Panc1 (cell line): ENCODE results near the gene MRPL44. TPM values are rescaled to one million over a fixed set of nuclear protein-coding genes. Genes with fewer than 3 reads are reported as not detected.

Experiments used
- ATAC-seq: fragments of 200-7000 bp; cut with Tn5 transposase; 2 replicates; pipeline ENCODE4 v1.9.1; 2020; ENCODE audit warnings: mild to moderate bottlenecking, moderate library complexity
- BruUV-seq: library from RNA; stranded (reverse); fragments of 400-500 nt; replicated peaks from 2 replicates; lab custom pipeline; 2021; lab: Mats Ljungman, UMichigan
- CTCF ChIA-PET: fragments of 300-600 bp; sonication (Branson Sonifier 250); formaldehyde crosslinking; loops from one replicate; lab custom pipeline; 2022; ENCODE audit warnings: antibody characterized with exemption; lab: Charles Lee
- POLR2A ChIA-PET: fragments of 300-600 bp; sonication (Branson Sonifier 250); formaldehyde crosslinking; loops from one replicate; lab custom pipeline; 2022; ENCODE audit warnings: antibody characterized with exemption; lab: Charles Lee
- DNase-seq: peaks from one replicate; pipeline ENCODE4 v3.0.0-alpha.2; 2010; ENCODE audit warnings: low read depth, low spot score
- H3K27ac ChIP-seq: 2 replicates; pipeline ENCODE4 v1.5.1; 2011; ENCODE audit warnings: mild to moderate bottlenecking, low read length, inconsistent platforms
- H3K27me3 ChIP-seq: fragments of 200-500 bp; sonication (Bioruptor generic); 2 replicates; pipeline ENCODE4 v1.6.0; 2014; ENCODE audit warnings: low read length, inconsistent platforms; ENCODE audit not compliant: control insufficient read depth, insufficient read depth
- H3K36me3 ChIP-seq: fragments of 200-500 bp; sonication (Bioruptor generic); 2 replicates; pipeline ENCODE4 v1.5.1; 2014; ENCODE audit warnings: inconsistent platforms, mild to moderate bottlenecking, low read length, moderate library complexity; ENCODE audit not compliant: control insufficient read depth, insufficient read depth
- H3K4me1 ChIP-seq: 2 replicates; pipeline ENCODE4 v1.5.1; 2011; ENCODE audit warnings: inconsistent platforms, mild to moderate bottlenecking, low read length, moderate library complexity; ENCODE audit not compliant: control insufficient read depth, insufficient read depth
- H3K4me3 ChIP-seq, 2 experiments: 2 replicates each; pipeline ENCODE4 v1.5.1; 2011 to 2012; ENCODE audit warnings: low read depth in 2 of 2, low read length in 2 of 2, mild to moderate bottlenecking in 2 of 2, inconsistent platforms in 1 of 2, moderate library complexity in 1 of 2
- H3K9me3 ChIP-seq: fragments of 200-500 bp; sonication (Bioruptor generic); 2 replicates; pipeline ENCODE4 v1.5.1; 2014; ENCODE audit warnings: low read depth, mild to moderate bottlenecking, inconsistent platforms, low read length, moderate library complexity; ENCODE audit not compliant: control insufficient read depth, insufficient read depth
- CTCF ChIP-seq: fragments of 450-650 bp; IDR thresholded peaks from 2 replicates; pipeline ENCODE4 v1.5.1; 2017; ENCODE audit warnings: mild to moderate bottlenecking
- POLR2AphosphoS5 ChIP-seq: IDR thresholded peaks from 2 replicates; pipeline ENCODE4 v1.6.1; 2012; ENCODE audit warnings: mild to moderate bottlenecking, low read depth, low read length, moderate library complexity
- SIN3A ChIP-seq: IDR thresholded peaks from 2 replicates; pipeline ENCODE4 v1.6.1; 2012; ENCODE audit warnings: low read depth, mild to moderate bottlenecking, low read length, moderate library complexity, borderline replicate concordance; ENCODE audit not compliant: insufficient read depth
- TCF7L2 ChIP-seq: IDR thresholded peaks from 2 replicates; pipeline ENCODE4 v1.6.1; 2011; ENCODE audit warnings: mild to moderate bottlenecking, low read depth, low read length, inconsistent platforms
- in situ Hi-C: cut with HindIII; loops from 2 replicates; pipeline ENCODE4 v1.10.0; 2016; ENCODE audit warnings: low sequenced_read_pairs, low pct_unique_long_range_greater_than_20kb
- intact Hi-C: fragments of 100-400 bp; cut with micrococcal nuclease; formaldehyde crosslinking; loops from one replicate; pipeline ENCODE4 v1.10.0; 2022; ENCODE audit not compliant: unreplicated experiment
- total RNA-seq: library from RNA; stranded (reverse); gene quantifications from one replicate; pipeline ENCODE4 v1.2.1, GENCODE V29; 2021; ENCODE audit not compliant: unreplicated experiment
- TF ChIP-seq, protein P1 (sequence below), 2 experiments: IDR thresholded peaks; 2 replicates each; pipeline ENCODE4 v1.6.1; 2011 to 2012; ENCODE audit warnings: low read depth in 2 of 2, control low read depth in 1 of 2, low read length in 1 of 2, mild to moderate bottlenecking in 1 of 2, moderate library complexity in 1 of 2; ENCODE audit not compliant: insufficient read depth in 1 of 2

Gene MRPL44
- total RNA-seq, 1 experiment from 2014 or later = 27.8 TPM

DNA sequence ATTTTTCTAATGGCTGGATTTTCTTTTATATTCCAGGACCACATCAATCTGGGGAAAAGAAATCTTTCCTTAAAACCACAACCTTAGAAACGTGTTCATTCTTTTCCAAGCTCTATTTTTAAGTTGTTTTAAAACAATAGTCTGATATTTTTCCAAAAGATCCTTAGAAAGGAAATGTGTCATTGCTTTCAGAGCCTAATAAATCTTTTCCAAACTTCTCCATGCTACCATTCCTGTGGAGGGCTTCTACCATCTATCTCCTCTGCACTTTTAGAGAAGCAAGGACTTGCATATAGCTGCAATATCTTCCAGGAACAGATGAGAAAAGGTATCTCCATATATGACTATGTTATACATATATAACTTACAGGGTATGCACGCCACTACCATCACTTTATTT is 33.3 kb upstream of the MRPL44 start:
- Histone ChIP-seq H3K27ac (no peak overlapping the region), H3K27me3 (no peaks in the 10 kb centered on the region), H3K36me3 (no peaks in the 10 kb centered on the region), H3K9me3 (peaks cover 5% of the 10 kb centered on the region; the same call in 1 of the 2 replicates), H3K4me3 (no peak overlapping the region), H3K4me1 (no peaks in the 10 kb centered on the region)
- ChIA-PET POLR2A (no interaction called here), CTCF (no interaction called here)
- ATAC-seq (no peak), DNase-seq (no peak)
- no TSS peak for BruUV-seq
- in situ Hi-C loops = no loop called here
- intact Hi-C loops = no loop called here
- TF ChIP-seq SIN3A = no peak
- no peak for TF ChIP-seq TCF7L2

GRCh38 chr2:223925106-223925505 is 32.2 kb upstream of the MRPL44 start:
- Histone ChIP-seq H3K36me3 (no peaks in the 10 kb centered on the region), H3K4me1 (no peaks in the 10 kb centered on the region), H3K9me3 (peaks cover 5% of the 10 kb centered on the region; the same call in 1 of the 2 replicates), H3K4me3 (no peak overlapping the region), H3K27me3 (no peaks in the 10 kb centered on the region), H3K27ac (no peak overlapping the region)
- in situ Hi-C loops = no loop called here
- ChIA-PET CTCF (no interaction called here), POLR2A (interaction anchor here (0.7 kb wide), 1 partner anchor 9 kb away, joined by 6 read pairs; no protein-coding TSS in a partner anchor)
- no TSS peak for BruUV-seq
- intact Hi-C loops = no loop called here
- no peak for DNase-seq
- no peak for TF ChIP-seq CTCF
- no peak for TF ChIP-seq SIN3A
- TF ChIP-seq TCF7L2 = no peak
- no peak for TF ChIP-seq POLR2AphosphoS5
- TF ChIP-seq, protein P1, sequence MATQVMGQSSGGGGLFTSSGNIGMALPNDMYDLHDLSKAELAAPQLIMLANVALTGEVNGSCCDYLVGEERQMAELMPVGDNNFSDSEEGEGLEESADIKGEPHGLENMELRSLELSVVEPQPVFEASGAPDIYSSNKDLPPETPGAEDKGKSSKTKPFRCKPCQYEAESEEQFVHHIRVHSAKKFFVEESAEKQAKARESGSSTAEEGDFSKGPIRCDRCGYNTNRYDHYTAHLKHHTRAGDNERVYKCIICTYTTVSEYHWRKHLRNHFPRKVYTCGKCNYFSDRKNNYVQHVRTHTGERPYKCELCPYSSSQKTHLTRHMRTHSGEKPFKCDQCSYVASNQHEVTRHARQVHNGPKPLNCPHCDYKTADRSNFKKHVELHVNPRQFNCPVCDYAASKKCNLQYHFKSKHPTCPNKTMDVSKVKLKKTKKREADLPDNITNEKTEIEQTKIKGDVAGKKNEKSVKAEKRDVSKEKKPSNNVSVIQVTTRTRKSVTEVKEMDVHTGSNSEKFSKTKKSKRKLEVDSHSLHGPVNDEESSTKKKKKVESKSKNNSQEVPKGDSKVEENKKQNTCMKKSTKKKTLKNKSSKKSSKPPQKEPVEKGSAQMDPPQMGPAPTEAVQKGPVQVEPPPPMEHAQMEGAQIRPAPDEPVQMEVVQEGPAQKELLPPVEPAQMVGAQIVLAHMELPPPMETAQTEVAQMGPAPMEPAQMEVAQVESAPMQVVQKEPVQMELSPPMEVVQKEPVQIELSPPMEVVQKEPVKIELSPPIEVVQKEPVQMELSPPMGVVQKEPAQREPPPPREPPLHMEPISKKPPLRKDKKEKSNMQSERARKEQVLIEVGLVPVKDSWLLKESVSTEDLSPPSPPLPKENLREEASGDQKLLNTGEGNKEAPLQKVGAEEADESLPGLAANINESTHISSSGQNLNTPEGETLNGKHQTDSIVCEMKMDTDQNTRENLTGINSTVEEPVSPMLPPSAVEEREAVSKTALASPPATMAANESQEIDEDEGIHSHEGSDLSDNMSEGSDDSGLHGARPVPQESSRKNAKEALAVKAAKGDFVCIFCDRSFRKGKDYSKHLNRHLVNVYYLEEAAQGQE (IDR thresholded peaks at IDR 0.05; ENCODE audit: insufficient read depth in 1 of 2, low read depth in 2 of 2, low read length in 1 of 2) = no peak
- no peak for ATAC-seq

DNA sequence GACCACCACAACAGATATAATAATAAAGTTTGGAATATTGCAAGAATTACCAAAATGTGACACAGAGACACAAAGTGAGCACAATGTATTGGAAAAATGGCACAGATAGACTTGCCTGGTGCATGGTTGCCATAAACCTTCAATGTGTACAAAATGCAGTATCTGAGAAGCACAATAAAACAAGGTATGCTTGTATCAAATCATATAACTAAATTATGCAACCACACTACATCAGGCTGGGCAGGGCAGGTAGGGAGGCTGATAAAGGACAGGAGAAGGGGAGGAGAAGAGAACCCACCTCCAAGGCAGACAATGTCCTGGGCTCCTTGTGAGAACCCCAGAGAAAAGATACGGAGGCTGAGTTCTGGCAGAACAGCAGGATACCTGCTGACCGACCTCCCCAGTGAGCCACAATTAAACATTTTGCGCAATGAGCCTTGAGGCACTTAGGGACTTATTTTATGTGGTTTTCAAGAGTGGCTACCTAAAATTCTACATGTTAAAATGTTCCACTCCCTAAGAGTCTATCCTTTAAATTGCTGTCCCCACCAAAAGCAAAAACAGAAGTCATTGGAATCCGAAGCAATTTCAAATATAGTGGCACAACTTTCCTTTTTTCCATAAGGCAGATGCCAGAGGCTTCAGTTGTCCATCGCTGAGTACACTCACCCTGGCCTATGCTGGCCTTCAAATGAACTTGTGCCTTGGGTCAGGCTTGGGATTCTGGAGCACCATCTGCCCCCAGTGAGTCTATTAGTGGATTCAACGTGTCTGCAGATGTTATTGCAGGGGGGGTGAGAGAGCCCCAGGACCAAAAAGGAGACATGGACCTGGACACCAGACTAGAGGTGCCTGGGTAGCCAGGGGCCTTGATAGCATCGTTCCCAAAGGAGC is 28.9 kb upstream of the MRPL44 start:
- POLR2A ChIA-PET = no interaction called here
- TF ChIP-seq CTCF (no peak), TCF7L2 (no peak), POLR2AphosphoS5 (no peak), SIN3A (no peak)
- TF ChIP-seq, protein P1 (IDR thresholded peaks at IDR 0.05; ENCODE audit: insufficient read depth in 1 of 2, low read depth in 2 of 2, low read length in 1 of 2) = no peak
- in situ Hi-C loops (no loop called here), intact Hi-C loops (no loop called here)
- no TSS peak for BruUV-seq
- H3K36me3 ChIP-seq = no peaks in the 10 kb centered on the region
- H3K4me3 ChIP-seq = no peak overlapping the region
- peaks cover 3% of the 10 kb centered on the region; the same call in 1 of the 2 replicates for H3K4me1 ChIP-seq
- peaks cover 5% of the 10 kb centered on the region; the same call in 1 of the 2 replicates for H3K9me3 ChIP-seq
- ATAC-seq (no peak), DNase-seq (no peak)
- H3K27me3 ChIP-seq = no peaks in the 10 kb centered on the region
- CTCF ChIA-PET = no interaction called here
- H3K27ac ChIP-seq = no peak overlapping the region
